Hepatocyte (in vitro differentiated cells): Measurements from ENCODE around the gene CATSPERD.

Experiments
- CTCF ChIP-seq: fragments of 200-600 bp; sonication (generic); IDR thresholded peaks from 2 replicates; pipeline ENCODE4 v1.5.1; 2016; ENCODE audit warnings: antibody characterized with exemption, mild to moderate bottlenecking; ENCODE audit not compliant: poor library complexity
- EZH2 ChIP-seq: fragments of 200-600 bp; sonication (generic); IDR thresholded peaks from 2 replicates; pipeline ENCODE4 v1.6.1; 2016; ENCODE audit warnings: antibody characterized with exemption, mild to moderate bottlenecking, borderline replicate concordance
- EZH2phosphoT487 ChIP-seq: fragments of 200-600 bp; sonication (generic); IDR thresholded peaks from one replicate; pipeline ENCODE4 v1.6.1; 2018; ENCODE audit warnings: antibody characterized with exemption, mild to moderate bottlenecking, low read depth, moderate library complexity; ENCODE audit not compliant: unreplicated experiment, severe bottlenecking

- no peak for TF ChIP-seq CTCF
- TF ChIP-seq EZH2phosphoT487: no peak
- no peak for TF ChIP-seq EZH2
These were observed 96.8 kb downstream of the CATSPERD start for GRCh38 chr19:5817218-5817617.
